ENCODE data around the gene MYO1D. TPM values are rescaled to one million over a fixed set of nuclear protein-coding genes. Genes with fewer than 3 reads are reported as not detected.

Gene MYO1D
- total and polyA plus RNA-seq, 4 donors: 22.0 to 75.8 (median 61.4) TPM

GRCh38 chr17:32854207-32854606, 22.7 kb downstream of the MYO1D start:
- 97 to 98% methylated on average over 1 of the region's 1 CpG for WGBS, 2 donors
- Histone ChIP-seq H3K4me1 (ENCODE audit: control insufficient read depth in 5 of 5, insufficient read depth in 5 of 5, low read length in 5 of 5) (peaks cover 0 to 1% (median 0%) of the 10 kb centered on the region in 5 donors), H3K27ac (ENCODE audit: low read depth in 1 of 2, low read length in 1 of 2) (no peak overlapping the region), H3K9me3 (ENCODE audit: control insufficient read depth in 4 of 4, insufficient read depth in 3 of 4, low read length in 3 of 4) (no peaks in the 10 kb centered on the region), H3K27me3 (ENCODE audit: control insufficient read depth in 3 of 3, insufficient read depth in 3 of 3, low read length in 2 of 3) (no peaks in the 10 kb centered on the region), H3K4me3 (no peak overlapping the region), H3K36me3 (ENCODE audit: control insufficient read depth in 4 of 4, insufficient read depth in 4 of 4, low read length in 4 of 4) (no peaks in the 10 kb centered on the region), H3K9ac (ENCODE audit: insufficient read depth in 1 of 2, low read length in 2 of 2) (no peak overlapping the region)
- TF ChIP-seq, protein P1, sequence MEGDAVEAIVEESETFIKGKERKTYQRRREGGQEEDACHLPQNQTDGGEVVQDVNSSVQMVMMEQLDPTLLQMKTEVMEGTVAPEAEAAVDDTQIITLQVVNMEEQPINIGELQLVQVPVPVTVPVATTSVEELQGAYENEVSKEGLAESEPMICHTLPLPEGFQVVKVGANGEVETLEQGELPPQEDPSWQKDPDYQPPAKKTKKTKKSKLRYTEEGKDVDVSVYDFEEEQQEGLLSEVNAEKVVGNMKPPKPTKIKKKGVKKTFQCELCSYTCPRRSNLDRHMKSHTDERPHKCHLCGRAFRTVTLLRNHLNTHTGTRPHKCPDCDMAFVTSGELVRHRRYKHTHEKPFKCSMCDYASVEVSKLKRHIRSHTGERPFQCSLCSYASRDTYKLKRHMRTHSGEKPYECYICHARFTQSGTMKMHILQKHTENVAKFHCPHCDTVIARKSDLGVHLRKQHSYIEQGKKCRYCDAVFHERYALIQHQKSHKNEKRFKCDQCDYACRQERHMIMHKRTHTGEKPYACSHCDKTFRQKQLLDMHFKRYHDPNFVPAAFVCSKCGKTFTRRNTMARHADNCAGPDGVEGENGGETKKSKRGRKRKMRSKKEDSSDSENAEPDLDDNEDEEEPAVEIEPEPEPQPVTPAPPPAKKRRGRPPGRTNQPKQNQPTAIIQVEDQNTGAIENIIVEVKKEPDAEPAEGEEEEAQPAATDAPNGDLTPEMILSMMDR (IDR thresholded peaks at IDR 0.05; ENCODE audit: control extremely low read depth, extremely low read depth): no peak
- ATAC-seq (ENCODE audit: insufficient read depth, low FRiP score) (no peak), DNase-seq (no peak)

DNA sequence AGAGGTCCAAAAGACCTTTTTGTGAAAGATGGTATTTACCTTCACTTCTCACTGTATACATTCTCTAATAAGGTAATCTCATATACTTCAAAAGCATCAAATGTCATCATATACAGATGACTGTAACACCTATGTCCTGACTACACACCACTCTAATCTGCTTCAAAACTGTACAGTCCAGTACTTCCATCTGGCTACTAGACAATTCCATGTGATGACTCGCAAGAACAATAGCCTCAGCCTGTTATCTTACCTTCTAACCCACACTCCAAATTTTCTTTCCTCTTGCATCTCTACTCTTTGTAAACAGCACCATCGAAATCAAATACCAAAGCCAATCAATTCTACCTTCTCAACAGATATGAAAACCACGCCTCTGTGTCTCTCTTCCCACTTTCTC, 24.1 kb downstream of the MYO1D start:
- Histone ChIP-seq H3K4me1 (ENCODE audit: control insufficient read depth in 5 of 5, insufficient read depth in 5 of 5, low read length in 5 of 5) (peaks cover 0 to 1% (median 0%) of the 10 kb centered on the region in 5 donors), H3K4me3 (no peak overlapping the region), H3K36me3 (ENCODE audit: control insufficient read depth in 4 of 4, insufficient read depth in 4 of 4, low read length in 4 of 4) (no peaks in the 10 kb centered on the region), H3K9ac (ENCODE audit: insufficient read depth in 1 of 2, low read length in 2 of 2) (no peak overlapping the region), H3K27ac (ENCODE audit: low read depth in 1 of 2, low read length in 1 of 2) (no peak overlapping the region), H3K27me3 (ENCODE audit: control insufficient read depth in 3 of 3, insufficient read depth in 3 of 3, low read length in 2 of 3) (no peaks in the 10 kb centered on the region), H3K9me3 (ENCODE audit: control insufficient read depth in 4 of 4, insufficient read depth in 3 of 4, low read length in 3 of 4) (no peaks in the 10 kb centered on the region)
- TF ChIP-seq, protein P1 (IDR thresholded peaks at IDR 0.05; ENCODE audit: control extremely low read depth, extremely low read depth): no peak
- no peak for DNase-seq
- WGBS, 2 donors: 89 to 94% methylated on average over 3 of the region's 3 CpGs
- no peak for ATAC-seq (ENCODE audit: insufficient read depth, low FRiP score)

DNA sequence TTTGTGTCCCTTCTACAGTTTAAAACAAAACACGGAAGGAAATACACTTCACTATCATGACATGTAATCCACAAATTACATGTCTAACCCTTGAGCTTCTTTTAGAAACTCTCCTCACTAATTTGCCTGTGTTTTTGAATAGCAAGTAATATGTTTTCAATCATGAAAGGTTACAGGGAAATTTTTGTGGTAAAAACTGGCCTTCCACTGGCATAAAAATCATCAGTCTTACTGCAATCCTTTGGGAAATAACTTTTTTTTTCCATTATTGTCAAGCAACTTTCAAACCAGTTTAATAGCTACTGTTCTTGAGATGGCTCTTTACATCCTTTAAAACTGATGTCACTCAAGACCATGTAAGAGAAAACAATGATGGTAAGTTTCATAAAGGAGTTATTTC, 27.0 kb downstream of the MYO1D start:
- Histone ChIP-seq H3K27ac (ENCODE audit: low read depth in 1 of 2, low read length in 1 of 2) (no peak overlapping the region), H3K27me3 (ENCODE audit: control insufficient read depth in 3 of 3, insufficient read depth in 3 of 3, low read length in 2 of 3) (no peaks in the 10 kb centered on the region), H3K4me3 (no peak overlapping the region), H3K4me1 (ENCODE audit: control insufficient read depth in 5 of 5, insufficient read depth in 5 of 5, low read length in 5 of 5) (peaks cover 0 to 1% (median 0%) of the 10 kb centered on the region in 5 donors), H3K9ac (ENCODE audit: insufficient read depth in 1 of 2, low read length in 2 of 2) (no peak overlapping the region), H3K36me3 (ENCODE audit: control insufficient read depth in 4 of 4, insufficient read depth in 4 of 4, low read length in 4 of 4) (no peaks in the 10 kb centered on the region), H3K9me3 (ENCODE audit: control insufficient read depth in 4 of 4, insufficient read depth in 3 of 4, low read length in 3 of 4) (no peaks in the 10 kb centered on the region)
- DNase-seq (no peak), ATAC-seq (ENCODE audit: insufficient read depth, low FRiP score) (no peak)
- TF ChIP-seq, protein P1 (IDR thresholded peaks at IDR 0.05; ENCODE audit: control extremely low read depth, extremely low read depth): no peak
- 97 to 98% methylated on average over 1 of the region's 1 CpG for WGBS, 2 donors

GRCh38 chr17:32847977-32848376, 28.9 kb downstream of the MYO1D start:
- no peak for ATAC-seq (ENCODE audit: insufficient read depth, low FRiP score)
- TF ChIP-seq, protein P1 (IDR thresholded peaks at IDR 0.05; ENCODE audit: control extremely low read depth, extremely low read depth): no peak
- 56 to 64% methylated on average over 2 of the region's 2 CpGs for WGBS, 2 donors
- no peak overlapping the region for H3K9ac ChIP-seq (ENCODE audit: insufficient read depth in 1 of 2, low read length in 2 of 2)
- H3K27ac ChIP-seq (ENCODE audit: low read depth in 1 of 2, low read length in 1 of 2): no peak overlapping the region
- no peaks in the 10 kb centered on the region for H3K27me3 ChIP-seq (ENCODE audit: control insufficient read depth in 3 of 3, insufficient read depth in 3 of 3, low read length in 2 of 3)
- H3K9me3 ChIP-seq (ENCODE audit: control insufficient read depth in 4 of 4, insufficient read depth in 3 of 4, low read length in 3 of 4): no peaks in the 10 kb centered on the region
- no peak overlapping the region for H3K4me3 ChIP-seq
- peaks cover 0 to 1% (median 0%) of the 10 kb centered on the region in 5 donors for H3K4me1 ChIP-seq (ENCODE audit: control insufficient read depth in 5 of 5, insufficient read depth in 5 of 5, low read length in 5 of 5)
- DNase-seq: no peak
- no peaks in the 10 kb centered on the region for H3K36me3 ChIP-seq (ENCODE audit: control insufficient read depth in 4 of 4, insufficient read depth in 4 of 4, low read length in 4 of 4)
